Mononuclear cell (primary cell): ENCODE results near the gene DOCK3. TPM values are rescaled to one million over a fixed set of nuclear protein-coding genes. Genes with fewer than 3 reads are reported as not detected.
"Not testable (repeated sequence)": the region's sequence is repeated elsewhere in the genome, so short reads cannot be mapped to it uniquely, and the experiment has no call there.

Source experiments
- H3K27me3 ChIP-seq: 2 replicates; pipeline ENCODE4 v1.6.0; 2011; ENCODE audit warnings: low read length, control low read depth; ENCODE audit not compliant: insufficient read depth
- H3K4me1 ChIP-seq: 2 replicates; pipeline ENCODE4 v1.5.1; 2011; ENCODE audit warnings: mild to moderate bottlenecking, low read length, control low read depth; ENCODE audit not compliant: insufficient read depth
- H3K4me3 ChIP-seq: 2 replicates; pipeline ENCODE4 v1.5.1; 2011; ENCODE audit warnings: mild to moderate bottlenecking, low read length, moderate library complexity
- H3K9me3 ChIP-seq: 2 replicates; pipeline ENCODE4 v1.5.1; 2011; ENCODE audit warnings: low read depth, mild to moderate bottlenecking, control low read depth, low read length
- total RNA-seq: library from RNA; depleted of rRNA; stranded (reverse); fragments of >200 nt; gene quantifications from one replicate; pipeline ENCODE4 v1.2.3, GENCODE V29; 2012

The DOCK3 gene
- total RNA-seq, 1 donor: 1.0 TPM

- no peaks in the 10 kb centered on the region for H3K9me3 ChIP-seq
- no peaks in the 10 kb centered on the region for H3K27me3 ChIP-seq
- H3K4me1 ChIP-seq: no peaks in the 10 kb centered on the region
- no peak overlapping the region for H3K4me3 ChIP-seq
Observed at GRCh38 chr3:51139616-51140015, 464.9 kb downstream of the DOCK3 start.

DNA sequence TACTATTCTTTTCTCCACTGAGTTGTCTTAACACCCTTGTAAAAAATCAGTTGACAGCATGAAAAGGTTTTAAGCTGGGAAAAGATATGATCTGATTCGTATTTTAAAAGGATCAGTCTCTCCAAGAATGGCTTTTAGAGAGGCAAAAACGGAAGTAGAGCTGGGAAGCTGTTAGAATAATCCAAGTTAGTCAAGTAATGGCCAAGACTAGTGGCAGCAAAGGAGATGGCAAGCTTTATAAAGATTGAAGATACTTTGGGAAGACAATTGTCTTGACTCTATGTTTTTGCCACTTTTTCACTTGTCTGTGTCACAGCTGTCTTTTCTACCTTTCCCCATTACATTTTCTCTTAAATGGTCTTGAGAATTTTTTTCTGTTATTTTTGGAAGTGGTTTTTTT lies 466.8 kb downstream of the DOCK3 start:
- Histone ChIP-seq H3K27me3 (no peaks in the 10 kb centered on the region), H3K4me3 (no peak overlapping the region), H3K4me1 (no peaks in the 10 kb centered on the region), H3K9me3 (no peaks in the 10 kb centered on the region)

GRCh38 chr3:51145811-51146585 lies 471.3 kb downstream of the DOCK3 start:
- no peaks in the 10 kb centered on the region for H3K4me1 ChIP-seq
- H3K27me3 ChIP-seq: no peaks in the 10 kb centered on the region
- no peaks in the 10 kb centered on the region for H3K9me3 ChIP-seq
- H3K4me3 ChIP-seq: no peak overlapping the region

DNA sequence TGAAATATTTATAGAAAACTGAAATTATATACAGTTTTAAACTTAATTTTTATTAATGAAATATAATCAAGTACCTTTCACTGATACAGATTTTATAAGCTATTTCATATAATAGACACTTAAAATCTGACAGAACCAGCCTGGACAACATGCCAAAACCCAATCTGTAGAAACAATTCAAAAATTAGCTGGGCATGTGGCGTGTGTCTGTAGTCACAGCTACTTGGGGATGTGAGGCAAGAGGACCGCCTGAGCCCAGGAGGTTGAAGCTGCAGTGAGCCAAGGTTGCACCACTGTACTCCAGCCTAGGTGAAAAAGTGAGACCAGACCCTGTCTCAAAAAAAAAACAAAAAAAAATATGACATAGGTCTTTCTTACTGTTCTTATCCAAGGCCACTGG lies 472.1 kb downstream of the DOCK3 start:
- Histone ChIP-seq H3K4me3 (no peak overlapping the region), H3K9me3 (no peaks in the 10 kb centered on the region), H3K4me1 (no peaks in the 10 kb centered on the region), H3K27me3 (no peaks in the 10 kb centered on the region)

- Histone ChIP-seq H3K4me1 (no peaks in the 10 kb centered on the region), H3K4me3 (no peak overlapping the region), H3K27me3 (no peaks in the 10 kb centered on the region), H3K9me3 (no peaks in the 10 kb centered on the region)
Observed at GRCh38 chr3:51156147-51156546, 481.4 kb downstream of the DOCK3 start.

DNA sequence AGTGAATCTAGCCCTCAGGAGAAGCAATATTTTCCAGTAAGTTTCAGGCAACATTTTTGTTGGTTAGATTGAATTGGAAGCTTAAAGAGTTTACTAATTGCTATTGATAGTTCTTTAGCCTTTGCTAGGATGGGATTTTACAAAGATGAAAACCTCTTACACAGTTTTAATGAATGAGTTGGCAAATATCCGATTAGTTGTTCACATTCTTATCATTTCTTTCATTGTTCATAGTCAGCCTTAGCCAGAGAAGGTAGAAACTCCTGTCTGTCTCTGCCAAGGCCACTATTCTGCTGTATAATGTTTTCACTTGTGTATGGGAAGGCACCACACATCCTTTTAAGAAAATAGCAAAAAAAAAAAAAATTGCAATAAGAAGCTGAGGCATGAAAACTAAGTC lies 488.3 kb downstream of the DOCK3 start:
- Histone ChIP-seq H3K27me3 (no peaks in the 10 kb centered on the region), H3K9me3 (no peaks in the 10 kb centered on the region), H3K4me3 (no peak overlapping the region), H3K4me1 (no peaks in the 10 kb centered on the region)

GRCh38 chr3:51173518-51174271 lies 499.0 kb downstream of the DOCK3 start:
- H3K9me3 ChIP-seq: peaks cover 20% of the 10 kb centered on the region
- no peak overlapping the region for H3K4me3 ChIP-seq
- no peaks in the 10 kb centered on the region for H3K4me1 ChIP-seq
- H3K27me3 ChIP-seq: no peaks in the 10 kb centered on the region

GRCh38 chr3:51176923-51177322 lies 502.2 kb downstream of the DOCK3 start:
- Histone ChIP-seq H3K27me3 (no peaks in the 10 kb centered on the region), H3K4me1 (no peaks in the 10 kb centered on the region), H3K9me3 (peaks cover 20% of the 10 kb centered on the region), H3K4me3 (no peak overlapping the region)

DNA sequence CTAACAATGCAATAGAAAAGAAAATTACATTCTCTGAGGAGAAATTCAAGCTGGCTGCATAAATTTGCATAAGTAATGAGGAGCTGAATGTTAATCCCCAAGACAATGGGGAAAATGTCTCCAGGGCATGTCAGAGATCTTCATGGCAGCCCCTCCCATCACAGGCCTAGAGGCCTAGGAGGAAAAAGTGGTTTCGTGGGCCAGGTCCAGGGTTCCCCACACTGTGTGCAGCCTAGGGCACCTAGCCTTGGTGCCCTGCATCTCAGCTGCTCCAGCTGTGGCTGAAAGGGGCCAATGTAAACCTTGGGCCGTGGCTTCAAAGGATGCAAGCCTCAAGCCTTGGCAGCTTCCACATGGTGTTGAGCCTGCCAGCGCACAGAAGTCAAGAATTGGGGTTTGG lies 511.7 kb downstream of the DOCK3 start:
- H3K4me3 ChIP-seq, H3K9me3 ChIP-seq, H3K4me1 ChIP-seq, H3K27me3 ChIP-seq: not testable (repeated sequence)

- Histone ChIP-seq H3K9me3 (no peaks in the 10 kb centered on the region), H3K4me1 (no peaks in the 10 kb centered on the region), H3K27me3 (no peaks in the 10 kb centered on the region), H3K4me3 (no peak overlapping the region)
Observed at GRCh38 chr3:51190199-51190598, 515.5 kb downstream of the DOCK3 start.

DNA sequence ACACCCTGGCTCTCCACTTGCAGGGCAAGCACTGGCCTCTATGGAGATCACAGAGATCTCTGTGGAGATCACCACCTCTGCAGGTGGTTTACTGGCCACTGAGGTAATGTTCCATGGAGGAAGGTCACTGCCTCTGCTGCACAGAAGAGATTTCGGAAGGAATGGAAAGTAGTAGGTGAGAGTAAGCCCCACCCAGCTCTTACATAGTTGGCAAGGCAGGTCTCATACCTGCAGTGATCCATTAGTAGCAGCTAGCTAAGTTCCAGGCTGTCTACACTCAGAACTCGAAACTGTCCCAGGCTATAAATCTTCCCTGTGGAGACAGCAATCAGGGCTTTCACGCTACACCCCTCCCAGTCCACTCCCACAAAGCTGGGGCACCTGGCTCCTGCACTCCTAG lies 516.1 kb downstream of the DOCK3 start:
- Histone ChIP-seq H3K4me1 (no peaks in the 10 kb centered on the region), H3K4me3 (no peak overlapping the region), H3K9me3 (no peaks in the 10 kb centered on the region), H3K27me3 (no peaks in the 10 kb centered on the region)

- no peaks in the 10 kb centered on the region for H3K4me1 ChIP-seq
- H3K4me3 ChIP-seq: no peak overlapping the region
- no peaks in the 10 kb centered on the region for H3K9me3 ChIP-seq
- no peaks in the 10 kb centered on the region for H3K27me3 ChIP-seq
Observed at GRCh38 chr3:51191768-51192167, 517.0 kb downstream of the DOCK3 start.

GRCh38 chr3:51198477-51198876 lies 523.8 kb downstream of the DOCK3 start:
- Histone ChIP-seq H3K27me3 (no peaks in the 10 kb centered on the region), H3K9me3 (no peaks in the 10 kb centered on the region), H3K4me1 (no peaks in the 10 kb centered on the region), H3K4me3 (no peak overlapping the region)

GRCh38 chr3:51199296-51199695 lies 524.6 kb downstream of the DOCK3 start:
- not testable (repeated sequence) for H3K4me1 ChIP-seq, H3K9me3 ChIP-seq, H3K27me3 ChIP-seq, H3K4me3 ChIP-seq

DNA sequence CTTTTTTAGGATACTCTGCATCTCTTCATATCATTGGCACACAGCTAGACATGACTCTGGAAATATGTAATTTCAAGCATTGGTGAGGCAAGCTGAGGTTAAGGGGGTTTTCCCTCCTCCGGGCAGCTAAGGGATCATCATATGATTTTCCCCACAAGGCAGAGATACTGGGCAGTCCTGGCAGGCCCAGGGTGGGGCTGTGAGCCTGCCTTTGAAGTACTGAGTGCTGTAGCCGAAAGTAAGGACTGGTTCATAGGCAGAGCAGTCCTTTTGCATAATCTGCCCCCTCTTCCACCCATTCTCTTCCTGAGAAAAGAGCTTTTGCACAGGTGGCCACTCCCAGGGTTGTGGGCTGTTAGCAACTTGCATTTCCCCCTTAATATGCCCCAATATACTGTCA lies 541.6 kb downstream of the DOCK3 start:
- H3K4me3 ChIP-seq: no peak overlapping the region
- no peaks in the 10 kb centered on the region for H3K27me3 ChIP-seq
- no peaks in the 10 kb centered on the region for H3K4me1 ChIP-seq
- H3K9me3 ChIP-seq: no peaks in the 10 kb centered on the region

GRCh38 chr3:51221959-51222358 lies 547.2 kb downstream of the DOCK3 start:
- Histone ChIP-seq H3K9me3 (no peaks in the 10 kb centered on the region), H3K27me3 (no peaks in the 10 kb centered on the region), H3K4me3 (no peak overlapping the region), H3K4me1 (no peaks in the 10 kb centered on the region)
